CD4-positive, CD25-positive, alpha-beta regulatory T cell (primary cell): ENCODE results near the gene HBZ. TPM values are rescaled to one million over a fixed set of nuclear protein-coding genes. Genes with fewer than 3 reads are reported as not detected.
"Not testable (repeated sequence)": the region's sequence is repeated elsewhere in the genome, so short reads cannot be mapped to it uniquely, and the experiment has no call there.

Experiments used
- ATAC-seq, 2 donors: fragments of 150-1000 bp; cut with Tn5 transposase; one replicate each; pipeline ENCODE4 v1.10.0; 2021; ENCODE audit warnings: low read depth in 2 of 2, moderate number of reproducible peaks in 2 of 2, moderate library complexity in 1 of 2
- DNase-seq, 3 donors: peaks; one replicate each; pipeline versions ENCODE4 v3.0.0 to v3.0.0-alpha.2; 2012 to 2022; ENCODE audit warnings: mixed read lengths in 1 of 3
- H3K27ac ChIP-seq: one replicate; pipeline ENCODE4 v1.7.0; 2013; ENCODE audit warnings: mild to moderate bottlenecking, low read length; ENCODE audit not compliant: insufficient read depth, poor library complexity, severe bottlenecking
- H3K27me3 ChIP-seq: one replicate; pipeline ENCODE4 v1.7.0; 2013; ENCODE audit warnings: low read length; ENCODE audit not compliant: control insufficient read depth, insufficient read depth
- H3K36me3 ChIP-seq: one replicate; pipeline ENCODE4 v1.7.0; 2013; ENCODE audit warnings: mild to moderate bottlenecking, low read length, moderate library complexity; ENCODE audit not compliant: control insufficient read depth, insufficient read depth
- H3K4me1 ChIP-seq: 2 replicates; pipeline ENCODE4 v1.7.0; 2013; ENCODE audit warnings: mild to moderate bottlenecking, low read length; ENCODE audit not compliant: insufficient read depth, control insufficient read depth, poor library complexity, severe bottlenecking
- H3K4me3 ChIP-seq: one replicate; pipeline ENCODE4 v1.7.0; 2013; ENCODE audit warnings: low read depth, mild to moderate bottlenecking, low read length, moderate library complexity
- H3K9me3 ChIP-seq, 2 experiments: 1 replicate in 1 of 2; 2 replicates in 1 of 2; pipeline ENCODE4 v1.7.0; 2013; ENCODE audit warnings: low read length in 2 of 2, mild to moderate bottlenecking in 1 of 2, moderate library complexity in 1 of 2; ENCODE audit not compliant: control insufficient read depth in 2 of 2
- H3K27ac Mint-ChIP-seq, 3 donors: one replicate each; pipeline ENCODE4 v1.8.0; 2020 to 2022; ENCODE audit warnings: mild to moderate bottlenecking in 3 of 3, mixed read lengths in 3 of 3, moderate library complexity in 2 of 3
- H3K27me3 Mint-ChIP-seq: one replicate; pipeline ENCODE4 v1.8.0; 2022; ENCODE audit warnings: mild to moderate bottlenecking, mixed read lengths
- H3K36me3 Mint-ChIP-seq: one replicate; pipeline ENCODE4 v1.8.0; 2020; ENCODE audit warnings: mixed read lengths
- H3K4me1 Mint-ChIP-seq, 4 donors: one replicate each; pipeline ENCODE4 v1.8.0; 2020 to 2022; ENCODE audit warnings: mixed read lengths in 4 of 4, mild to moderate bottlenecking in 1 of 4
- H3K4me3 Mint-ChIP-seq, 4 donors: one replicate each; pipeline ENCODE4 v1.8.0; 2020 to 2022; ENCODE audit warnings: mild to moderate bottlenecking in 4 of 4, mixed read lengths in 4 of 4, moderate library complexity in 3 of 4
- H3K9me3 Mint-ChIP-seq, 7 donors: one replicate each; pipeline ENCODE4 v1.8.0; 2020 to 2022; ENCODE audit warnings: mixed read lengths in 7 of 7, mild to moderate bottlenecking in 3 of 7, moderate library complexity in 2 of 7
- polyA plus RNA-seq, 4 donors: library from polyadenylated mRNA; unstranded; fragments of 300-500 nt; fragmentation: Illumina TruSeq; gene quantifications; one replicate each; pipeline ENCODE4 v1.2.3, GENCODE V29; 2021
- total RNA-seq: library from RNA; stranded (reverse); gene quantifications from one replicate; pipeline ENCODE4 v1.2.3, GENCODE V29; 2022

HBZ gene
- total and polyA plus RNA-seq, 5 donors from 2014 or later, result not detected

GRCh38 chr16:123558-124350 lies 28.7 kb upstream of the HBZ start:
- not testable (repeated sequence) for H3K36me3 Mint-ChIP-seq, DNase-seq

GRCh38 chr16:125011-125410 lies 27.4 kb upstream of the HBZ start:
- Mint-ChIP-seq H3K36me3 (peaks cover 12% of the 10 kb centered on the region), H3K9me3 (no peaks in the 10 kb centered on the region), H3K27ac (peak overlapping the region in 1 of 3 donors; percentile 5), H3K4me1 (peaks cover 3 to 11% (median 7%) of the 10 kb centered on the region in 4 donors), H3K27me3 (no peaks in the 10 kb centered on the region), H3K4me3 (no peak overlapping the region)
- H3K4me1 ChIP-seq, result no peaks in the 10 kb centered on the region
- peaks cover 8% of the 10 kb centered on the region for H3K36me3 ChIP-seq
- DNase-seq (no peak), ATAC-seq (no peak)
- H3K9me3 ChIP-seq, result no peaks in the 10 kb centered on the region
- H3K27ac ChIP-seq, result no peak overlapping the region
- H3K27me3 ChIP-seq, result no peaks in the 10 kb centered on the region
- no peak overlapping the region for H3K4me3 ChIP-seq

More at GRCh38 chr16:123558-124350, 28.7 kb upstream of the HBZ start:
- H3K27ac ChIP-seq, ATAC-seq, H3K9me3 ChIP-seq, H3K27ac Mint-ChIP-seq, H3K9me3 Mint-ChIP-seq, H3K4me1 ChIP-seq, H3K27me3 Mint-ChIP-seq, H3K27me3 ChIP-seq, H3K36me3 ChIP-seq, H3K4me1 Mint-ChIP-seq, H3K4me3 ChIP-seq, H3K4me3 Mint-ChIP-seq: not testable (repeated sequence)

- peaks cover 4 to 28% (median 20%) of the 10 kb centered on the region in 4 donors for H3K4me1 Mint-ChIP-seq
- no peak overlapping the region for H3K27ac ChIP-seq
- H3K9me3 Mint-ChIP-seq, result no peaks in the 10 kb centered on the region
- H3K27me3 ChIP-seq, result no peaks in the 10 kb centered on the region
- no peak overlapping the region for H3K4me3 Mint-ChIP-seq
- no peaks in the 10 kb centered on the region for H3K4me1 ChIP-seq
- no peak overlapping the region for H3K4me3 ChIP-seq
- H3K36me3 Mint-ChIP-seq, result peaks cover 8% of the 10 kb centered on the region
- ATAC-seq, result no peak
- H3K36me3 ChIP-seq, result peaks cover 5% of the 10 kb centered on the region
- H3K9me3 ChIP-seq, result no peaks in the 10 kb centered on the region
- no peaks in the 10 kb centered on the region for H3K27me3 Mint-ChIP-seq
- peak overlapping the region; percentile 35 to 68 (median 59) for H3K27ac Mint-ChIP-seq
- no peak for DNase-seq
Observed at GRCh38 chr16:129075-129474, 23.4 kb upstream of the HBZ start.

GRCh38 chr16:130533-131173 lies 21.8 kb upstream of the HBZ start:
- H3K36me3 Mint-ChIP-seq, result peaks cover 11% of the 10 kb centered on the region
- no peaks in the 10 kb centered on the region for H3K9me3 ChIP-seq
- H3K27me3 ChIP-seq, result no peaks in the 10 kb centered on the region
- no peak overlapping the region for H3K27ac Mint-ChIP-seq
- H3K36me3 ChIP-seq, result no peaks in the 10 kb centered on the region
- H3K9me3 Mint-ChIP-seq, result no peaks in the 10 kb centered on the region
- no peak overlapping the region for H3K4me3 ChIP-seq
- DNase-seq, result no peak
- no peak overlapping the region for H3K27ac ChIP-seq
- no peaks in the 10 kb centered on the region for H3K4me1 ChIP-seq
- no peak for ATAC-seq
- peaks cover 4 to 38% (median 25%) of the 10 kb centered on the region in 4 donors for H3K4me1 Mint-ChIP-seq
- no peaks in the 10 kb centered on the region for H3K27me3 Mint-ChIP-seq
- H3K4me3 Mint-ChIP-seq, result no peak overlapping the region

GRCh38 chr16:132120-132519 lies 20.3 kb upstream of the HBZ start:
- Mint-ChIP-seq H3K27ac (peak overlapping the region in 1 of 3 donors; percentile 84), H3K36me3 (peaks cover 11% of the 10 kb centered on the region), H3K4me3 (no peak overlapping the region), H3K27me3 (no peaks in the 10 kb centered on the region), H3K9me3 (no peaks in the 10 kb centered on the region), H3K4me1 (peaks cover 9 to 47% (median 30%) of the 10 kb centered on the region in 4 donors)
- Histone ChIP-seq H3K4me1 (peaks cover 1% of the 10 kb centered on the region), H3K9me3 (no peaks in the 10 kb centered on the region), H3K27me3 (no peaks in the 10 kb centered on the region), H3K36me3 (no peaks in the 10 kb centered on the region), H3K27ac (no peak overlapping the region), H3K4me3 (no peak overlapping the region)
- DNase-seq (no peak), ATAC-seq (no peak)

- no peak for DNase-seq
- peak overlapping the region in 1 of 4 donors; percentile 20 for H3K4me3 Mint-ChIP-seq
- Histone ChIP-seq H3K4me3 (no peak overlapping the region), H3K36me3 (no peaks in the 10 kb centered on the region), H3K27me3 (no peaks in the 10 kb centered on the region), H3K27ac (no peak overlapping the region), H3K4me1 (peaks cover 11% of the 10 kb centered on the region), H3K9me3 (no peaks in the 10 kb centered on the region)
- no peak for ATAC-seq
- no peak overlapping the region for H3K27ac Mint-ChIP-seq
- H3K4me1 Mint-ChIP-seq, result peaks cover 9 to 55% (median 32%) of the 10 kb centered on the region in 4 donors
- no peaks in the 10 kb centered on the region for H3K27me3 Mint-ChIP-seq
- H3K9me3 Mint-ChIP-seq, result peaks cover 0 to 2% (median 0%) of the 10 kb centered on the region in 7 donors
- H3K36me3 Mint-ChIP-seq, result peaks cover 11% of the 10 kb centered on the region
Observed at GRCh38 chr16:133716-134115, 18.7 kb upstream of the HBZ start.

- Mint-ChIP-seq H3K27me3 (peaks cover 5% of the 10 kb centered on the region), H3K4me3 (peak overlapping the region; percentile 81 to 93 (median 83)), H3K36me3 (peaks cover 6% of the 10 kb centered on the region), H3K27ac (peak overlapping the region in 2 of 3 donors; percentile 48 to 54), H3K4me1 (peaks cover 5 to 42% (median 18%) of the 10 kb centered on the region in 4 donors), H3K9me3 (peaks cover 0 to 2% (median 0%) of the 10 kb centered on the region in 7 donors)
- ATAC-seq (no peak), DNase-seq (peak; percentile 18 to 22 (median 18))
- peak overlapping the region; percentile 41 for H3K27ac ChIP-seq
- no peaks in the 10 kb centered on the region for H3K9me3 ChIP-seq
- peak overlapping the region; percentile 42 for H3K4me3 ChIP-seq
- H3K4me1 ChIP-seq, result peaks cover 11% of the 10 kb centered on the region
- no peaks in the 10 kb centered on the region for H3K36me3 ChIP-seq
- H3K27me3 ChIP-seq, result no peaks in the 10 kb centered on the region
Observed at GRCh38 chr16:138049-138417, 14.4 kb upstream of the HBZ start.
